HG02840 (cell line): Measurements from ENCODE around the gene CKB.

Experiments
- ATAC-seq: cut with Tn5 transposase; IDR thresholded peaks from one replicate; pipeline ENCODE4 v1.9.1; 2021; ENCODE audit warnings: mild to moderate bottlenecking, moderate library complexity, moderate number of reproducible peaks; ENCODE audit not compliant: unreplicated experiment, low FRiP score

CKB gene

DNA sequence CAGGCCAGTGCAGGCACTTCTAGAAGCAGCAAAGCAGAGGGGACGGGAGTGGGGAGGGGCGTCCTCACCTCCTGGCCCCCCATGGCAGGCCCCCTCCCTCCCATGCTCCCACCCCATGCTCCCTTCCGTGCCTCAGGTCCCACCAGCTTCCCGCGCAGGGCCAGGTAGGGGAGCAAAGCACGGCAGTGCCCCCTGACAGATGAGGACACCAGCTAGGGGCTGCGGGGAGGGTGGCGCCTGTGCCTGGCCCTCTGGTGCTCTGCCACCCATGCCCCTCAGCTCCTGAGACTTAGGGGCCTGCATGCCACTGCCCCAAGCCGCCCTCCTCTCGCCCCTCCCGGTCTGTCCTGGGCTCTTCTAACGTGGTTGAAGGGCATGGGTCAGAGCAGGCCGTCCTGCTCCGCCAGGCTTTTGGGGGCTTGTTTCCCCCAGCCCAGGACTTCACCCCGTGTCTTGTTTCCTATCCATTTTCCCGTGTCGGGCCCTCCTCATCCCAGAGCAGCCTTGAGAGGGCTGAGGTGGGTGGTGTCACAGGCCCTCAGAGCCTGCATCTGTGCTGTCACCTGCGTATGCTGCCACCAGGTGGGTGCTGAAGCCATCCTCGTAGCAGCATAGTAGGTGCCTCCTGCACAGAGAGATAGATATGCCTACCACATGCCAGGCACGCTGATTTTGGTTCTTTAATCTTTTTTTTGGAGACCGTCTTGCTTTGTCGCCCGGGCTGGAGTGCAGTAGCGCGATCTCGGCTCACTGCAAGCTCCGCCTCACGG, 16.6 kb upstream of the CKB start:
- no peak for ATAC-seq

DNA sequence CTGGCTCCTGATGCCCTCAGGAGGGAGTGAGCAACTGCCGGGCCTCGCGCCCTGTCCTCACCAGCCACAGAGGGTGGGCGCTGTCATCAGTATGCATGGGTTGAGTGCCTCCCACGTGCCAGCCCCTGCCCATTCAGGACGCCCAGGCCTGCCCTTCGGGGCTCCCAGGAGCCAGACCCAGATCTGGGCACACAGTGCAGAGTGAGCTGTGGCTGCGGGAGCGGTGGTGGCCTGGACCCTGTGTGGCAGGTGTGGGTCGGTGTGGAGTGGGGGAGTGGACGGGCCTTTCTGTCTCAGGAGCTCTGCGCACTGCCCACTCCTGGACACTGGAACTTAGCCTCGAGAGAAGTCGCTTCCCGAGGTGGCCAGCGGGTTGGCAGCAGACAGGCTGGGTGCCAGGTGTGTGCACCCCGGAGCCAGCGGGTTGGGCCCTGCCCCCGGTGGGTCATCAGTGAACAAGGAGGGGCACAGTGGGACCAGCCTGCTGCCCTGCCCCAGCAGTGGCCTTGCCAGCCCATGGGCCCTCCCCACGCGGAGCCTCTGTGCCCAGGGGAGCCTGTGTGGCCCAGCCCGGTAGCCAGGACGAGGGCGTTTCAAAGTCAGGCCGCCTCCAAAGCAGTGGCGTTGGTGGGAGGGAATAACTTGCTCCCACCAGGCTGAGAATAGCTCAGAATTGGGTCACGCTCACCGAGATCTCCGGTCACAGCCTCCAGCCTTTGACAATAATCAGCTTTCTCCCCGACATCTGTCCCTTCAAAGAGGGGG, 15.8 kb upstream of the CKB start:
- ATAC-seq = no peak

DNA sequence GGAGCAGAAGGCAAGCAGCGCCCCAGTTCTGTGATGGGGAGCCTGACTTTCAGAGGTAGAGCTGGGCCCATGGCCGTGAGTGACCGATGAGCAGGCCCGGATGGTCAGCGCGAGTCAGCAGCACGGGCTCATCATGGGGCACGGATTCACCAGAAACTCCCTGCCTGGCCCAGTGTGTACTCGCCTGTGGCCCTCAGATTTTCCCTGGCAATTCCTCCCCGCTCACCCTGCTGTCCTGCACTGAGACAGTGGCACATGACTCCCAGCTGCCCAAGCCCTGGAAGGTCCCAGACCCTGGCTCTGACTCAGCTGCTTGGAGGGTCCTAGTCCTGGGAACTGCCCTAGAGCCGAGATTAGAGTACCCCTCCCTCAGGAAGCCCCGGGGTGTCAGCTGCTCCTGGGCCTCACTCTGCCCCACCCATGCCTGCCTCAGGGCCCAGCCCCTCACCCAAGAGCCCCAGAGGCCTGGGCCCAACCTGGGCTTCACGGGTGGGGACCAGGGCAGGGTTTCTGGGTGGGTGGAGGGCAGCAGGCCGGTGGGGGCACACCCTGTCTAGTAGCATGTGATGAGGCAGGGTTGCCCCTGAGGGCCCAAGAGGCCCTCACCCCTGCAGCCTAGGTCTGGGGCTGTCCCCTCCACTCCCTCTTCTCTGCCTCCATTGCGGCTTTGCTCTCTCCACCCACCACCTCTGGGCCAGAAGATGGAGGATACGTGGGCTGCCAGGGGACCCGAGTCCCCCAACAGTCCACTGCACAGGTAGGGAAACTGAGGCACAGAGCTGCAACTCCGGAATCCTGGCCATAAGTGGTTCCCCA, 14.8 kb upstream of the CKB start:
- ATAC-seq = no peak

DNA sequence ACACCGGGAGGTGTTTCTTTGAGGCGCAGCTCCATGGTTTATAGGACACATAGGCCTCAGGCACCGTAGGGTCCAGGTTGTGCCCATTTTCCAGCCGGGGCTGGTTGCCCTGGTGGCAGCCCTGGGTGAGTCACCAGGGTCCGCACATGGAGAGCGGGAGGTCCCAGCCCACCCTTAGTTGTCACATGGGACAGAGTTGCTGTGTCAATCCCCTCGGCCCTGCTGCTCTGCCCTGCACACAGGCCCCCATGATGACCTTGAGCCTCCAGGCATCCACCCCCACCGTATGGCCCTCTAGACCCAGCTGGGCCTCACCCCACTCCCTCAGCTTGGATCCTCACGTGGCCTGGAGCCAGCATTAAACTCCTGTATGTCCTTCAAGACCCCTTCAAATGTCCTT, 14.1 kb upstream of the CKB start:
- no peak for ATAC-seq

DNA sequence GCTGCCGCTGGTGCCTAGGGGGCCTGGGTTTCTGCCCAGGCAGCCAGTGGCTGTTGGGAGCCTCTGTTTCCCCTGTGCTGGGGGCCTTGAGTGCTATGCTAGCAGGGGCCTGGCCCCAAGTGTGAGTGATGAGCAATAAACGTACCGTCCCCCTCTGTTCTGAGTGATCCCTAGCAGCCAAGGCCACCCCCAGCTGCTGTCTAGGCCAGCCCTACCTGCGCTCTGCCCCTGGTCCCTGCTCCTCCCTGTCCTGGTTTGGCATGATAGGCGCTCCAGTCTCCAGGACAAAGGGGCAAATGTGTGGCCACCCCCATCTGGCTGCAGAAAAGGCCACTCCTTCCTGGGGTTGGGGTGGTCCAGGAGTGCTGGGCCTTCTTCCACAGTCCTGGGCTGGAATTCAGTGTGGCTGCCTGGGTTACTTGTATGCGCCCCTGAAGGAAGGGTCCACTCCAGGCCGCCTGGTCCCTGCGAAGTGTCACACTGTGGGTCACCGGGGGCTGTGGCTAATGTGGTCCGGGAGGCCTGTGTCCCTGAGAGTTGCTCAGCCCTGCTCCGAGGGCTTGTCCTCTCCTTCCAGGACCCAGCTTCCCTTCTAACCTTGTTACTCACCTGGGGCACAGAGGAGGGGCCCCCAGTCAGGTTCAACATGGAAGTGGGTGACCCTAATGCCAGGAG, 13.4 kb upstream of the CKB start:
- no peak for ATAC-seq

DNA sequence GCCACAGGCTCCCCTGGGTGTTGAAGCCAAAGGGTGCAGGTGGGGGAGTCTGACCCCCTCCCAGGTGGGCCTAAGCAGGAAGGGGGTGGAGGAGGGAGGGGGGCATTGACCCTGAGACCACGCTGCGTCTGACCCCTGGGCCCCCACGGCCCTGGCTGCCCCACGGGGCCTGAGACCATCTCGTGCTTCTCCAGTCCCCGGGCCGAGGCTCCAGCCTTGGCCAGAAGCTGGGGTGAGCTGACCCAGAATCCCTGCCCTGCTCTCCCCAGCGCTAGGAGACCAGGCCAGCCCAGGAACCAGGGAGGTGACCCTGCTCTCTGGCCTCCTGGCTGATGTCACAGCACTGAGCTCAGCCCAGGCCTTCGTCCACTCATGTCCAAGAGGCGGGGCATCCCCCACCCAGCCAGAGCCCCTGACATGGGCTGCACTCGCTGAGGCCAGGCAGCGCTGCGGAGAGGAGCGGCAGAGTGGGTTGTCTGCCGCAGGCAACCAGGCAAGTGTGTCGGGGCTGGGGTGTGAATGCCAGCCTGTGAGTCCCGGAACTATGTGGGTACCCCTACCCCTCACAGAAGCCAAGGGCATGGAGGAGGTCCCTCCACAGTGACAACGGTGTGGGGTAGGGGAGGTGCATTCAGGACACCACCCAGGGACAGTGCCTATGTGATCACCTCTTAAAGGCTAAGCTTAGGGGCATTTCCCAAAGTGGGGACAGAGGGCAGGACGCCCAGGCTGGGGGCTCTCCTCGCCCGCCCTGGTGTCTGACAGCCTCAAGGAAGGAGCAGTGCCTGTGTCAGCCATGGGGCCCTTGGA, 12.7 kb upstream of the CKB start:
- ATAC-seq = no peak

DNA sequence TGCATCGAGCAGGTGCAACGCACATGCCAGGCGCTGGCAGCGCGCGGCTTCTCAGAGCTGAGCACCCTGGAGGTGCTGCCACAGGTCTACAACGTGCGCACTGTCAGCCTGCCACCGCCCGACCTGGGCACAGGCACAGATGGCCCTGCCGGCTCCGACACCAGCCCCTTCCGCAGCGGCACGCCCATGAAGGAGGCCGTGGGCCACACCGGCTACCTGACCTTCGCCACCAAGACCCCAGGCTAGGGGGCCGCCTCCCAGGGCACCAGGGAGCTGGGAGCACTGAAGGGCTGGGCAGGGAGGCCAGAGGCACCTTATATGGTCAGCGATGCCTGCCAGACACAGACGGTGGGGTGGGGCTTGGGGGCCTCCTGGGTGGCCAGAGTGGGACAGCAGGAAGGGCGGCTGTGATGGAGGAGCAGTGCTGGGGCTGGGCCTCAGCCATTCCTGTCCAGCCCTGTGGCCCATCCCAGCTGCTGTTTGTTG, 12.0 kb upstream of the CKB start:
- ATAC-seq = no peak

DNA sequence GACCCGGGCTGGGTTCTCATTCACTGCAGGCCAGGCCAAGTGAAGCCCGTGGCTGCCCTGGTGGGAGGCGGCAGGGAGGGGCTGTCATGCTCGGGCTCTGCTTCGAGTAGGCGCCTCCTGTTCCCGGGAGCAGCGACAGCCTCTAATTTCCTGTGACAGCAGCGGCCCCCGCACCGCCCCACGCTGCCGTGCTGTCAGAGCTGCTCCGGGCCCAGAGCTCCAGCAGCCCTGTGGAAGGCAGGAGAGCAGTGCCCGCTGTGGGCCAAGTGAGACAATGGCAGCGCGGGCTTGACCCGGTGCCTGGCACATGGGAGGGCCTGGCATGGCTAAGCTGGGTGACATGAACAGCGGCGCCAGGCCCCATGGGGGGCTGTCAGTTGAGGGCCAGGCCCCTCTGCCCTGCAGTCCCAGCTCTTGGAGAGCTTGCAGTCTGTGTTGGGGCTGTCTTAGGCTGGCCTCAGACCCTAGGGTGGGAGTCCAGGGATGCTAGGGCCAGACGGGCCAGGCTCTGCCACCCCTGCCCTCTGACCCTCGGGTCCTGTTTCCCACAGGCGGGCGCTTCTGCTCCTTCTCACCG, 11.5 kb upstream of the CKB start:
- ATAC-seq = no peak

DNA sequence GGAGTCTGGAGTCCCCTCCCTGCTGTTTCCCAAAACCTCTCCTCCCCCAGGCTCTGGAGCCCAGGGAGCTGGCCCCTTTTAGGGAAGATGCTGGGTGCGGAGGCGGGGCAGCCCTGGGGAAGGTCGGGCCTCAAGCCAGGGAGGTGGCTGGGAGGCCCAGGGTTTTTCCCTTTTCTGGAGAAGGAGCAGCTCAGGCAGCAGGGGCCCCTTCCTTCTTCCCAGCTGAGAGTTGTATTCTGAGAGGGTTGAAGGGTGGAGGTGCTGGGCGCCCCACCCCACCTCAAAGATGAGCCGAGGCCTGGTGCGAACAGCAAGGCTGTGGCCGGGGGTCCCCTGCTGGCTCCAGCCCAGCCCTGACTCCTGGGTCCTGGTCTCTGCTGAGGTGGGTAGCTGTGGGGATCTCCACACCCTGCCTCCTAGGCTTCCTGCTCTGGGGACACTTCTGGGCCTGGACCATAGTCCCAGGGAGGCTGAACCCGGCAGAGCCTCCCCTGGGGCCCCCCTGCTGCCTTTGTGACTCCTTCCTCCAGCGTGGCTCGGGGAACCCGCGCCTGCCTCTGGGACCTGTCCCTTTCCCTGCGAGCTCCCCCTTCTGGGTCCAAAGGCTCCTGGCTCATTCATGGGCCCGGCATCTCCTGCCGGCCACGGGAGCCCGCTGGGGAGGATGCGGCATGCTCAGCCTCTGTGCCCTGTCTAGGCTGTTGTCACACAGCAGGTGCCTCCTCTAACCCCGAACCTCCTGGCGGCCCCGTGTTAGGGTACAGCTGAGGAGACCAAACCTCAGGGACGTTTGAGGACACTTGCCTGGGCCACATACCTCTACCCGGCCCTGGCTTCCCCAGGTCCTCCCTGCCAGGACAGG, 10.7 kb upstream of the CKB start:
- ATAC-seq = no peak

DNA sequence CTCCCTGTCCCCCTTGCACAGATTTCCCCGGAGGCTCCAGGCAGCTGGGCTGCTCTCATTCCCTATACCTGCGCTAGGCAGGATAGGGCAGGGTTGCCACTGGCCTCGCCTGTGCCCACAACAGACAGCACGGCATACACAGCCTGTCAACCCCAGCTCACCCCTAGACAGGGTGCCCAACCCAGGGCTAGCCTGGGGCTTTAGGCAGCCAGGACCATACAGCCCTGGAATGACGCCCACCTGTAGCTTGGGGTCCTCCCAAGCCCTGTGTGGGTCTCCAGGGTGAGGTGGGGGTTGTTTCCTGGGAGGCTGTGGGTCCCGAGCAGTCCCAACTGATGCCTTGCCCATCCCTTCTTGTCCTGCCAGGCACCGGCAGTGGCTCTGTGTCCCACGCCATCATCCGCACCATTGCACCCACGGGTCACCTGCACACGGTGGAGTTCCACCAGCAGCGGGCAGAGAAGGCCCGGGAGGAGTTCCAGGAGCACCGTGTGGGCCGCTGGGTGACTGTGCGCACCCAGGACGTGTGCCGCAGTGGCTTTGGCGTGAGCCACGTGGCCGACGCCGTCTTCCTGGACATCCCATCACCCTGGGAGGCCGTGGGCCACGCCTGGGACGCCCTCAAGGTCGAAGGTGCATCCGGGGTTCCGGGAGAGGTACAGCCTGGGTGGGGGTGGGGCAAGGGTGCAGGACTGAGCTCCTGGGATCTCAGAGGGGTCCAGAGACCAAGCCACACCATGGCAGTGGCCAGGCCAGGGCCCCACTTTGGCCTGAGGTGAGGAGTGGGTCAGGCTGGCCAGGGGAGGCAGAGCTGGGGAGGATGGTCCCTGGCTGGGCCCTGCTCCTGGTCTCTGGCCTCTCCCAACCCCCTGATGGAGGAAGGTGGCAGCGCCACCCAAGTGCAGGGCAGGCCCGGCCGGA, 9.8 kb upstream of the CKB start:
- no peak for ATAC-seq

DNA sequence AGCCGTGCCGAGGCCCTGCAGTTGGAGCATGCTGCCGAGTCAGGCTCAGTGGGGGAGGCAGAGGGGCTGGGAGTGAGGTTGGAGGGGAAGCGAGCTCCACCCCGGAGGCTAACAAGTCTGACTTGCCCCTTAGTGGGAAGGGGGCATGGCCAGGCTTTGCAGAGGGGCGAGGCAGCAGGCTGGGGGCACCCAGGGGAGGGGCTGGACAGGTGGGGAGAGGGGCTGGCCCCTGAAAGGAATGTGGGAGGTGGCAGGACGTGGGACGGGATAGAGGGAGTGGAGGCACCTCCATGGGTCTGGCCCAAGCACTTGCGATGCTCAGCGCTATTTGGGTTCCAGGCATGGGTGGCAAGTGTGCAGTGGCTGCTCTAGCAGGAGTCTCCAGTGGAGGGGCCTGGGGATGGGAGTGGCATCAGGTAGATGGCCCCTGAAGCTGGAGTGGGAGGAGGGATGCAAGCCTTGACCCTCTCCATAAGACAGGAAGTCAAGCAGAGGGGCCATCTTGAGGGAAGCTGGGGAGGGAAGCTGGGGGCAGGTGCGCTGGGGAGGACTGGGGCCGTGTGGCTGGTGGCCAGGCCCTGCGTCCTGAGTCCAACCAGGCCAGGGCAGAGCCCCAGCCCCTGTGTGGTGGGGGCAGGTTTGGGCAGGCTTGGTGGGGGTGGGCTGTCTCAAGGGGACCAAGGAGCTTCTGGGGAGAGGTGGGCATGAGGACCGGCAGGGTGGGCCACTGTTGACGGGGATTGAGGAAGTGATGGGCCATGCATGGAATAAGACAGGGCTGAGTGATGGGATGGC, 9.0 kb upstream of the CKB start:
- no peak for ATAC-seq

DNA sequence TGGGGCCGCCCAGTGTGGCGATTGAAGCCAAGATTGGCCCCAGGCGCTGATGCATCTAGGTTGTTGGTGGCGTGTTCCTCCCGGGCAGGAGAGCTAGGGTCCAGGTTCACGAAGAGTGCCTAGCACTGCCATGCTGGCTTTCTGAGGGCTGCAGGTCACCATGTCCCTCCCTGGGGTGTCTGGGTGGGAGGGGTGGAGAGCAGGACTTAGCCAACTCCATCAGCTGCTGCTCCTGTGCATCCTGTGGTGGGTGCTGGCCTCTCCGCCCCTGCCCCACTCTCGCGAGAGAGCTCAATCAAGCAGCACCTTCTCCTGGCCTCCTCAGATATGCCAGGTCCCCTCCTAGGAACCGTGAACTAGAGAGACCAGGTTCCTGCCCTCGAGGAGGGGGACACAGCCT, 8.2 kb upstream of the CKB start:
- ATAC-seq = no peak

DNA sequence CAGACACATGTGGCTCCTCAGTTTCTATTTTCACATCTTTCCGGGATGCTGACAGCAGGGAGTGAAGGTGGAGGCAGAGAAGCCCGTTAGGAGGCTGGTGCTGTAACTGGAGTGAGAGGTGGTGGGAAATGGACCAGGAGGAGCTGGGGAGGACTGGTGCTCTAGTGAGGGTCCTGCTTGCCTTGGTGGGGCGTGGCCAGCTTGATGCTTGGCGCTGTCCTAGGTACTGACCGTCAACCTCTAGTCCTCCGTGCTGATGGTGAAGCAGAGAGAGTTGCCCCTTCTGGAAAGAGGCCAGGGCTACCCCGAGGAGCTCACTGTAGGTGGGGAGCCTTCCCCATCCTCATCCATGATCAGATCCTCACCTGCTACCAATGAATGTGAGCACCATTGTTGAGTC, 7.8 kb upstream of the CKB start:
- ATAC-seq = no peak

DNA sequence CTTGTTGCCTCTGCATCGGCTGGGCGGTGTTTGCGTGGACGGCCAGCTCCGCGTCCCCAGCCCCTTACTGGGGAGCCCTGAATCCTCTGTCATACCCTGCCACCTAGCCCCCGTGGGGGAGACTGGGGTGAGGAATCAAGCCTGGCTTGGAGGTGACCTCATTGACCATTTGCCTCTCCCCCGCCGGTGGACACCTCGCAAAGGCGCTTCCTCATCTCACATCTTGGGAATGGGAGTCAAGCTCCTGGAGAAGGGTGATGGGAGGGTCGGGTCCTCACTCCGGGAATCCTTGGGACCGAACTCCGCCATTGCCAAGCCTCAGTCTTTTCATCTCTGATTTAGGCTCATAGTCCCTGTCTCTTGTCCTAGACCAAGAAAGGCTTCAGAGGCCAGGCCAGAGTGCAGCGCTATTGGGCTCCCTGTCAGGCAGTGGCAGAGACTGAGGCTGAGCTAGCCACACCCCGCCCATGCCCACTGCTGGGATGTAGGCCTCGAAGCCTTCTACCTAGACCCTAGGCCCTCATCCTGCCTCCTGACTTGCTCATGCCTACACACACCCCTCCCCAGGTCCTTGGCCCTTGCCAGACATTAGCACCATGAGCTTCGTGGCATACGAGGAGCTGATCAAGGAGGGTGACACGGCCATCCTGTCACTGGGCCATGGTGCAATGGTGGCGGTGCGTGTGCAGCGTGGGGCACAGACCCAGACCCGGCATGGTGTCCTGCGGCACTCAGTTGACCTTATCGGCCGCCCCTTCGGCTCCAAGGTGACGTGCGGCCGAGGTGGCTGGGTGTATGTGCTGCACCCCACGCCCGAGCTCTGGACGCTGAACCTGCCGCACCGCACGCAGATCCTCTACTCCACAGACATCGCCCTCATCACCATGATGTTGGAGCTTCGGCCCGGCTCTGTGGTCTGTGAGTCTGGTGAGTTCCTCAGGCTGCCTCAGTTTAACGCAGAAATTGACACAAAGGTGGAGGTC, 7.0 kb upstream of the CKB start:
- no peak for ATAC-seq

DNA sequence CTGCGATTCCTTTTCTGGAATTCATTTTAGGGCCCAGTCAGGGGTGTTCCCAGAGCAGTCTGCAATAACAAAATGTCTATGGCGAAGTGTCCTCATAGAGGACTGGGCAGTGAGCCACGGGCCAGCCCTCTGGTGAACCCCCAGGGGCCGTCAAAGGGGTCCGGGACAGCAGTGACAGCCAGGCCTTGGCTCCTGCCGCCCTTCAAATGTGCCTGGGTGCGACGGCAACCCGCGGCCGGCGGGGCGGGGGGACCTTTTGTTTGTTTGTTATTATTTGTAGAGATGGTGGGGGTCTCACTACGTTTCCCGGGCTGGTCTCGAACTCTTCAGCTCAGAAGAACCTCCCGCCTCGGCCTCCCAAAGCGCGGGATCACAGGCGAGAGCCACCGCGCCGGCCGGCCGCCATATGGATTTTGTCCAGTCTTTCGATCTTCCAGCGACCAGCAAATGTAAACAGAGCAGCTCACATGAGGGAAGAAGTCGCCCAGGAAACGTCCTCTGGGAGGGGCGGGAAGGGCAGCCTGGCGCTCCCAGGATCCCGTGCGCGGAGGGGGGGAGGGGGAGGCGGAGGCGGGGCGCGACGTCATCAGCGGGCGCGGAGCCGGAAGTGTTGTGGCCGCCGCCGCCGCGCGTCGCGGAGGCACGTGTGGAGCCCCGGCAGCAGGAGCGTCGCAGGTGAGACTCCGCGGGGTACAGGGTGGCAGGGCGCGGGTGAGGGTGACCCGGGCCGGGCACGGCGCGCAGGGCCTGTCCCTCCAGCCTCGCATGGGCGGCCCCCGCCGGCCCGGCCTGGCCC, 6.2 kb upstream of the CKB start, which contains the start of gene TRMT61A:
Gene TRMT61A, plus strand, starts transcription at position 610 of the 796 bp plus-strand sequence. CDS start 783 bp downstream, outside the sequence.
- peak; percentile 42 for ATAC-seq
